ENCODE results near the gene CASP14.
"Not testable (repeated sequence)": the region's sequence is repeated elsewhere in the genome, so short reads cannot be mapped to it uniquely, and the experiment has no call there.

The CASP14 gene

GRCh38 chr19:15048885-15049541 is at the start of gene CASP14:
Gene CASP14 (plus strand): TSS chr19:15049480. CDS start chr19:15052252, 2,772 bp downstream.
- H3K27ac ChIP-seq: no peak within 1 kb of the TSS
- TF ChIP-seq CTCF (conservative IDR thresholded peaks at IDR 0.05): no peak

GRCh38 chr19:15008308-15008707 is 41.0 kb upstream of the CASP14 start:
- no peak for TF ChIP-seq CTCF (conservative IDR thresholded peaks at IDR 0.05)

GRCh38 chr19:15010501-15011300 is 38.6 kb upstream of the CASP14 start:
- no peak overlapping the region for H3K27ac ChIP-seq
- TF ChIP-seq CTCF (conservative IDR thresholded peaks at IDR 0.05): no peak

More at GRCh38 chr19:15008308-15008707, 41.0 kb upstream of the CASP14 start:
- no peak overlapping the region for H3K27ac ChIP-seq

GRCh38 chr19:15014579-15014978 is 34.7 kb upstream of the CASP14 start:
- H3K27ac ChIP-seq: no peak overlapping the region
- TF ChIP-seq CTCF (conservative IDR thresholded peaks at IDR 0.05): no peak

- TF ChIP-seq CTCF (conservative IDR thresholded peaks at IDR 0.05): no peak
- no peak overlapping the region for H3K27ac ChIP-seq
Observed at GRCh38 chr19:15015946-15016542, 33.2 kb upstream of the CASP14 start.

GRCh38 chr19:15018836-15019235 is 30.4 kb upstream of the CASP14 start:
- H3K27ac ChIP-seq: not testable (repeated sequence)

- no peak for TF ChIP-seq CTCF (conservative IDR thresholded peaks at IDR 0.05)
- no peak overlapping the region for H3K27ac ChIP-seq
Observed at GRCh38 chr19:15021286-15022007, 27.8 kb upstream of the CASP14 start.
